ENCODE measurements around the gene TUBGCP3.

TUBGCP3 gene

DNA sequence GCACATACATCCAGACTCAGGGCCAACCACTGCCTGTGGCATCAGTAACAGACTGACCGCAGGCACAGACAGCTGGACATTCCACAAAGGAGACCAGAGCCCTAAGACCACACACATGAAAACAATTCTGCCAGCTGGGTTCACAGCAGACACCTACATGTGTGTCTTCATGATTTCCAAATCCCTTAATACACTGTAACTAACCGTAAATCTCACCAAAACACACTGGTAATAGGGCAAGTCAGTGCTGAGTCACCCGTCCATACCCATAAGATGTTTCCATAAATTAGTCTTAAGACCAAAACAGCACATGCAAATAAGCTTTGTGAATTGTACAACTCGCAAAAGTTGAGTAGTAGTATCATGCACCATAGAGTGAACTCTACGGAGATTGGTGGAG lies 65.4 kb downstream of the TUBGCP3 start:
- H3K4me2 ChIP-seq (ENCODE audit: low read depth, low read length, poor library complexity, severe bottlenecking) = no peak overlapping the region
- H3F3A ChIP-seq (ENCODE audit: insufficient read depth) = no peaks in the 10 kb centered on the region
- no peak overlapping the region for H3K9ac ChIP-seq (ENCODE audit: low read length)
- no peaks in the 10 kb centered on the region; the same call in 1 of the 2 replicates for H4K20me1 ChIP-seq (ENCODE audit: low read depth, low read length)
- H3K9me3 ChIP-seq (ENCODE audit: insufficient read depth, low read length) = no peaks in the 10 kb centered on the region
- H2AFZ ChIP-seq (ENCODE audit: low read depth, low read length, severe bottlenecking) = no peak overlapping the region
- no peaks in the 10 kb centered on the region for H3K9me2 ChIP-seq (replicated peaks; ENCODE audit: insufficient read depth, low read length)
- no peak overlapping the region for H3K27ac ChIP-seq (ENCODE audit: low read depth, low read length)
- H3K36me3 ChIP-seq (ENCODE audit: low read length) = peaks cover 17% of the 10 kb centered on the region
- no peak for TF ChIP-seq CTCF (IDR thresholded peaks at IDR 0.05; ENCODE audit: insufficient read depth, low read length, poor library complexity, severe bottlenecking)
- H3K4me3 ChIP-seq (ENCODE audit: insufficient read depth, low read length, poor library complexity, severe bottlenecking) = no peak overlapping the region
- H3K27me3 ChIP-seq (ENCODE audit: low read length) = no peaks in the 10 kb centered on the region
- no peaks in the 10 kb centered on the region for H3K79me2 ChIP-seq (ENCODE audit: insufficient read depth, low read length)

GRCh38 chr13:112521073-112521685 lies 66.8 kb downstream of the TUBGCP3 start:
- H2AFZ ChIP-seq (ENCODE audit: low read depth, low read length, severe bottlenecking) = no peak overlapping the region
- no peak overlapping the region for H3K9ac ChIP-seq (ENCODE audit: low read length)
- no peaks in the 10 kb centered on the region for H4K20me1 ChIP-seq (ENCODE audit: low read depth, low read length)
- no peaks in the 10 kb centered on the region for H3K9me2 ChIP-seq (replicated peaks; ENCODE audit: insufficient read depth, low read length)
- H3K36me3 ChIP-seq (ENCODE audit: low read length) = peaks cover 23% of the 10 kb centered on the region
- TF ChIP-seq CTCF (IDR thresholded peaks at IDR 0.05; ENCODE audit: insufficient read depth, low read length, poor library complexity, severe bottlenecking) = no peak
- no peak for TF ChIP-seq EZH2phosphoT487 (conservative IDR thresholded peaks at IDR 0.05; ENCODE audit: low read length)
- H3K9me3 ChIP-seq (ENCODE audit: insufficient read depth, low read length) = no peaks in the 10 kb centered on the region
- H3K27me3 ChIP-seq (ENCODE audit: low read length) = no peaks in the 10 kb centered on the region
- H3F3A ChIP-seq (ENCODE audit: insufficient read depth) = no peaks in the 10 kb centered on the region
- H3K27ac ChIP-seq (ENCODE audit: low read depth, low read length) = no peak overlapping the region
- no peaks in the 10 kb centered on the region for H3K79me2 ChIP-seq (ENCODE audit: insufficient read depth, low read length)
- no peak overlapping the region for H3K4me2 ChIP-seq (ENCODE audit: low read depth, low read length, poor library complexity, severe bottlenecking)
- H3K4me3 ChIP-seq (ENCODE audit: insufficient read depth, low read length, poor library complexity, severe bottlenecking) = no peak overlapping the region

DNA sequence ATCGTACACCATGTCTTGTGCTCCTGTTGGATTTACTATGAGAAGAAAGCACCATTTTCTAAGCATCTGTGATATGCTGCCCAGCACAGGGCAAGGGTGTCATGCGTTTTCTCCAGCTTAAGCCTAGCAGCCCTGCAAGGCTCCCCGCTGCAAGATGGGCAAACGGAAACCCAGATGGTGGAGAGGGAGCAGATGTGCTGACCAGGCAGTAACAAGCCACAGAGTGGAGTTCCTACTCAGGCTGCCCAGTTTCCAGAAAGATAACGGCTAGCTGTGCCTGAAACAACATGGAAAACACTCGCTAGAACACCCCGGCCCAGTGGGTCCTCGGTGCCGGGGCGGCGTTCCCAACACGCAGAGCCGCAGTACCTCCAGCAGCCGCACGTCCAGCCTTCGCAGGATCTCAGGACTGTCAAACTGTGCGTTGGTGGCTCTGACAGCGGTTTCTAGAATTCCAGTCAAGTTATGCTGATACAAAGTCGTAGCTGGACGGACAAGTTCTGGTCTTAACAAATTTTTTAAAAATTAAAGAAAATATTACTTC lies 68.4 kb downstream of the TUBGCP3 start:
- Histone ChIP-seq H3K9me3 (ENCODE audit: insufficient read depth, low read length) (no peaks in the 10 kb centered on the region), H3F3A (ENCODE audit: insufficient read depth) (no peaks in the 10 kb centered on the region), H3K4me2 (ENCODE audit: low read depth, low read length, poor library complexity, severe bottlenecking) (no peak overlapping the region), H3K9ac (ENCODE audit: low read length) (no peak overlapping the region), H3K27me3 (ENCODE audit: low read length) (no peaks in the 10 kb centered on the region), H4K20me1 (ENCODE audit: low read depth, low read length) (no peaks in the 10 kb centered on the region), H3K36me3 (ENCODE audit: low read length) (peaks cover 24% of the 10 kb centered on the region), H3K4me3 (ENCODE audit: insufficient read depth, low read length, poor library complexity, severe bottlenecking) (no peak overlapping the region), H3K9me2 (replicated peaks; ENCODE audit: insufficient read depth, low read length) (no peaks in the 10 kb centered on the region), H2AFZ (ENCODE audit: low read depth, low read length, severe bottlenecking) (no peak overlapping the region), H3K27ac (ENCODE audit: low read depth, low read length) (no peak overlapping the region), H3K79me2 (ENCODE audit: insufficient read depth, low read length) (no peaks in the 10 kb centered on the region)
- no peak for TF ChIP-seq EZH2phosphoT487 (conservative IDR thresholded peaks at IDR 0.05; ENCODE audit: low read length)
- no peak for TF ChIP-seq CTCF (IDR thresholded peaks at IDR 0.05; ENCODE audit: insufficient read depth, low read length, poor library complexity, severe bottlenecking)

All from SU-DHL-6 (cell line).